B cell (primary cell): ENCODE measurements around the gene CAMK2A.

ENCODE experiments used
- EZH2 ChIP-seq: IDR thresholded peaks from 2 replicates; pipeline ENCODE4 v1.6.1; 2012; ENCODE audit warnings: borderline replicate concordance, low read depth, mild to moderate bottlenecking, moderate library complexity, low read length; ENCODE audit not compliant: insufficient read depth, poor library complexity, severe bottlenecking
- TF ChIP-seq, protein P1 (sequence below): fragments of 200-600 bp; IDR thresholded peaks from one replicate; pipeline ENCODE4 v1.8.0; 2022; ENCODE audit warnings: antibody characterized with exemption, mild to moderate bottlenecking

DNA sequence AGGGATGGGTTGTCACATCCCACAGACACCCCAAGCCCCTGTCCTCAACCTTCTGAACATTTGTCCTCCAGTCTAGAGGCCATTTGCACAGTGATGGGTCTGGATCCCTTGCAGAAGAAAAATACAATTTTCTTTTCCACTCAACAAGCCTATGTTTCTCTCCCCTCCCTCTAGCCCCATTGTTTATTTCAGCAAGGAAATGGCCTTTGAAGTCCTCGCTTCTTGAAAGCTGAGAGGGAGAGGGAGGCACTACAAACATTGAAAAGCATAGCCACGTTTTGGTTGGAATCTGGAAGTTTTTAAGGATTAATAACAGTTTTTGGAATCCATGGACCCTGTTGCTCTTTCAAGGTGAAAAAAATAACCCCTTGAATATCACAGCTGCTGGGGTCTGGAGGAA is 37.1 kb upstream of the CAMK2A start:
- TF ChIP-seq EZH2, result no peak
- TF ChIP-seq, protein P1, sequence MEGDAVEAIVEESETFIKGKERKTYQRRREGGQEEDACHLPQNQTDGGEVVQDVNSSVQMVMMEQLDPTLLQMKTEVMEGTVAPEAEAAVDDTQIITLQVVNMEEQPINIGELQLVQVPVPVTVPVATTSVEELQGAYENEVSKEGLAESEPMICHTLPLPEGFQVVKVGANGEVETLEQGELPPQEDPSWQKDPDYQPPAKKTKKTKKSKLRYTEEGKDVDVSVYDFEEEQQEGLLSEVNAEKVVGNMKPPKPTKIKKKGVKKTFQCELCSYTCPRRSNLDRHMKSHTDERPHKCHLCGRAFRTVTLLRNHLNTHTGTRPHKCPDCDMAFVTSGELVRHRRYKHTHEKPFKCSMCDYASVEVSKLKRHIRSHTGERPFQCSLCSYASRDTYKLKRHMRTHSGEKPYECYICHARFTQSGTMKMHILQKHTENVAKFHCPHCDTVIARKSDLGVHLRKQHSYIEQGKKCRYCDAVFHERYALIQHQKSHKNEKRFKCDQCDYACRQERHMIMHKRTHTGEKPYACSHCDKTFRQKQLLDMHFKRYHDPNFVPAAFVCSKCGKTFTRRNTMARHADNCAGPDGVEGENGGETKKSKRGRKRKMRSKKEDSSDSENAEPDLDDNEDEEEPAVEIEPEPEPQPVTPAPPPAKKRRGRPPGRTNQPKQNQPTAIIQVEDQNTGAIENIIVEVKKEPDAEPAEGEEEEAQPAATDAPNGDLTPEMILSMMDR, result no peak
